ENCODE data around the gene THAP8.
A peak's percentile ranks its signal among the peaks of the same experiment; 100 is the strongest.

Gene THAP8

GRCh38 chr19:35995048-35995993, 58.8 kb downstream of the THAP8 start, which contains the start of gene SDHAF1:
Gene SDHAF1 (plus strand): TSS chr19:35995188. CDS start chr19:35995275, 87 bp downstream.
- peak; percentile 95 for DNase-seq (ENCODE audit: low spot score)

GRCh38 chr19:35993923-35994598, 60.0 kb downstream of the THAP8 start:
- DNase-seq (ENCODE audit: low spot score) = no peak

- DNase-seq (ENCODE audit: low spot score) = no peak
Observed at GRCh38 chr19:35992907-35993765, 60.9 kb downstream of the THAP8 start.

- DNase-seq (ENCODE audit: low spot score) = no peak
Observed at GRCh38 chr19:35991731-35992450, 62.2 kb downstream of the THAP8 start.

- DNase-seq (ENCODE audit: low spot score) = no peak
Observed at GRCh38 chr19:35990771-35991730, 63.0 kb downstream of the THAP8 start.

- DNase-seq (ENCODE audit: low spot score) = no peak
Observed at GRCh38 chr19:35990156-35990555, 63.9 kb downstream of the THAP8 start.

- no peak for DNase-seq (ENCODE audit: low spot score)
Observed at GRCh38 chr19:35988824-35989223, 65.3 kb downstream of the THAP8 start.

- DNase-seq (ENCODE audit: low spot score) = no peak
Observed at GRCh38 chr19:35987571-35987896, 66.6 kb downstream of the THAP8 start.

- DNase-seq (ENCODE audit: low spot score) = no peak
Observed at GRCh38 chr19:35986664-35987570, 67.2 kb downstream of the THAP8 start.

GRCh38 chr19:35986111-35986510, 68.0 kb downstream of the THAP8 start:
- DNase-seq (ENCODE audit: low spot score) = no peak

Measured in left forelimb (tissue), 1 donor.